GM12878 (cell line): ENCODE data around the gene FCER2. TPM values are rescaled to one million over a fixed set of nuclear protein-coding genes. Genes with fewer than 3 reads are reported as not detected.

ENCODE experiments used
- ATAC-seq: fragments of 200-7000 bp; cut with Tn5 transposase; 3 replicates; pipeline ENCODE4 v1.9.1; 2020; ENCODE audit warnings: mild to moderate bottlenecking, moderate library complexity
- BruUV-seq: library from RNA; stranded (reverse); fragments of 400-500 nt; replicated peaks from 2 replicates; lab custom pipeline; 2021; lab: Mats Ljungman, UMichigan
- CTCF ChIA-PET: fragments of 300-600 bp; sonication (Branson Sonifier 250); formaldehyde crosslinking; extraction: SDS; loops from one replicate; lab custom pipeline; 2021; ENCODE audit warnings: inconsistent platforms; lab: Yijun Ruan, JAX
- POLR2A ChIA-PET: fragments of 350-600 bp; formaldehyde crosslinking; extraction: SDS; loops from one replicate; lab custom pipeline; 2021; ENCODE audit warnings: inconsistent platforms; lab: Charles Lee
- RAD21 ChIA-PET: fragments of 300-600 bp; sonication (Branson Sonifier 250); formaldehyde crosslinking; loops from one replicate; lab custom pipeline; 2023; ENCODE audit warnings: antibody characterized with exemption; ENCODE audit not compliant: unreplicated experiment; lab: Charles Lee
- SMC1A ChIA-PET: fragments of 300-600 bp; sonication (Branson Sonifier 250); formaldehyde crosslinking; loops from one replicate; lab custom pipeline; 2023; ENCODE audit not compliant: unreplicated experiment, uncharacterized antibody; lab: Charles Lee
- DNase-seq: peaks from one replicate; pipeline ENCODE4 v3.0.0-alpha.2; 2011; ENCODE audit warnings: low read depth, low spot score
- FAIRE-seq: peaks from 3 replicates; lab custom pipeline; 2011; peaks lifted over from hg19 to GRCh38; lab: Jason Lieb, UNC
- H2AFZ ChIP-seq: 2 replicates; pipeline ENCODE4 v1.6.0; 2011; ENCODE audit warnings: low read depth, low read length, control low read depth; ENCODE audit not compliant: control insufficient read depth
- H3K27ac ChIP-seq: 2 replicates; pipeline ENCODE4 v1.5.1; 2011; ENCODE audit warnings: control low read depth; ENCODE audit not compliant: control insufficient read depth, insufficient read depth
- H3K27me3 ChIP-seq, 2 experiments: replicated peaks in 1 of 2; 2 replicates each; pipeline versions ENCODE4 v1.6.0 to v1.6.1; 2011; ENCODE audit warnings: low read length in 1 of 2; ENCODE audit not compliant: control insufficient read depth in 2 of 2, insufficient read depth in 2 of 2
- H3K36me3 ChIP-seq, 2 experiments: 2 replicates each; pipeline ENCODE4 v1.5.1; 2011; ENCODE audit warnings: low read length in 1 of 2; ENCODE audit not compliant: control insufficient read depth in 2 of 2, insufficient read depth in 2 of 2
- H3K4me1 ChIP-seq: 2 replicates; pipeline ENCODE4 v1.6.1; 2011; ENCODE audit warnings: mild to moderate bottlenecking, low read length, moderate library complexity, mixed read lengths; ENCODE audit not compliant: control insufficient read depth, insufficient read depth
- H3K4me2 ChIP-seq: 2 replicates; pipeline ENCODE4 v1.6.0; 2011; ENCODE audit warnings: control low read depth; ENCODE audit not compliant: control insufficient read depth, insufficient read depth
- H3K4me3 ChIP-seq: fragments of 200-600 bp; sonication (generic); 2 replicates; pipeline ENCODE4 v1.5.1; 2016
- H3K79me2 ChIP-seq: 2 replicates; pipeline ENCODE4 v1.6.0; 2011; ENCODE audit warnings: low read length; ENCODE audit not compliant: control insufficient read depth, insufficient read depth
- H3K9ac ChIP-seq: 2 replicates; pipeline ENCODE4 v1.8.0; 2011; ENCODE audit warnings: low read length, control low read depth, mixed read lengths; ENCODE audit not compliant: control insufficient read depth, insufficient read depth
- H3K9me3 ChIP-seq: replicated peaks from 3 replicates; pipeline ENCODE4 v1.5.1; 2011; ENCODE audit warnings: mild to moderate bottlenecking, low read length; ENCODE audit not compliant: control insufficient read depth, insufficient read depth
- H4K20me1 ChIP-seq: 2 replicates; pipeline ENCODE4 v1.6.0; 2011; ENCODE audit not compliant: control insufficient read depth, insufficient read depth
- ESRRA ChIP-seq: IDR thresholded peaks from 2 replicates; pipeline ENCODE4 v1.6.1; 2012; ENCODE audit warnings: mild to moderate bottlenecking, low read length, improper control_type of control experiment
- GATAD2B ChIP-seq: fragments of 450-650 bp; conservative IDR thresholded peaks from 2 replicates; pipeline ENCODE4 v1.6.1; 2017; ENCODE audit warnings: low read depth, mild to moderate bottlenecking, moderate library complexity
- POU2F2 ChIP-seq: IDR thresholded peaks from 3 replicates; pipeline ENCODE4 v1.6.1; 2011; ENCODE audit warnings: low read depth, mild to moderate bottlenecking, low read length, borderline replicate concordance
- ZNF207 ChIP-seq: fragments of 450-650 bp; IDR thresholded peaks from 2 replicates; pipeline ENCODE4 v1.6.1; 2014; ENCODE audit warnings: antibody characterized with exemption, mild to moderate bottlenecking, borderline replicate concordance
- ZNF217 ChIP-seq: fragments of 450-650 bp; IDR thresholded peaks from 2 replicates; pipeline ENCODE4 v1.6.1; 2017; ENCODE audit warnings: antibody characterized with exemption, mild to moderate bottlenecking
- WGBS: methylation state at CpG from one replicate; pipeline ENCODE4 v1.1.6; 2016; ENCODE audit warnings: low lambda C conversion rate; ENCODE audit not compliant: insufficient replicate concordance, insufficient coverage; ENCODE audit errors: missing lambda C conversion rate; 5-methylcytosine and 5-hydroxymethylcytosine counted together
- in situ Hi-C: fragments of 300-500 bp; cut with MboI; formaldehyde crosslinking; loops from 9 replicates; pipeline ENCODE4 v1.14.3; 2018; ENCODE audit warnings: mixed read lengths
- intact Hi-C: fragments of 100-400 bp; cut with micrococcal nuclease; formaldehyde crosslinking; loops from one replicate; pipeline ENCODE4 v1.14.2; 2022; ENCODE audit not compliant: unreplicated experiment
- polyA plus RNA-seq, 11 experiments: library from polyadenylated mRNA; depleted of rRNA in 4 of 11; unstranded in 6 of 11; stranded (reverse) in 5 of 11; fragments of >200 nt; fragmentation: Nextera tagmentation in 4 of 11; fragmentation: Illumina TruSeq in 1 of 11; extraction: Ambion mirVana in 4 of 11; extraction: Trizol in 1 of 11; gene quantifications; 1 replicate in 1 of 11; 2 replicates in 10 of 11; pipeline versions ENCODE4 v1.2.1 to v1.2.3, GENCODE V29; 2011 to 2016; ENCODE audit warnings: inconsistent platforms in 2 of 11, missing spikeins in 2 of 11, low read depth in 1 of 11
- total RNA-seq, 4 experiments: library from RNA; depleted of rRNA in 3 of 4; stranded (reverse); fragments of >200 nt in 3 of 4; fragmentation: Illumina TruSeq in 1 of 4; extraction: Trizol in 1 of 4; gene quantifications; 2 replicates each; pipeline versions ENCODE4 v1.2.1 to v1.2.3, GENCODE V29; 2013 to 2021
- TF ChIP-seq, protein P1 (sequence below), 3 experiments: IDR thresholded peaks in 2 of 3; conservative IDR thresholded peaks in 1 of 3; 2 replicates each; pipeline ENCODE4 v1.5.1; 2011; ENCODE audit warnings: low read depth in 3 of 3, low read length in 3 of 3, mild to moderate bottlenecking in 3 of 3, control low read depth in 2 of 3, moderate library complexity in 2 of 3, inconsistent platforms in 1 of 3, mixed read lengths in 1 of 3; ENCODE audit not compliant: control insufficient read depth in 2 of 3, insufficient read depth in 1 of 3; ENCODE audit errors: extremely low read depth in 1 of 3
- TF ChIP-seq, protein P2 (sequence below): fragments of 450-650 bp; conservative IDR thresholded peaks from 2 replicates; pipeline ENCODE4 v1.6.1; 2017; ENCODE audit warnings: mild to moderate bottlenecking, moderate library complexity
- TF ChIP-seq, protein P3 (sequence below): fragments of 450-650 bp; IDR thresholded peaks from 2 replicates; pipeline ENCODE4 v1.6.1; 2017; ENCODE audit warnings: mild to moderate bottlenecking, low read depth, inconsistent platforms; ENCODE audit not compliant: poor library complexity, severe bottlenecking

Gene FCER2
- total and polyA plus RNA-seq, 10 of the 15 experiments (the other 5 are each of a cell fraction or from before 2014, with no cell fraction given), result 44.0 to 424 (median 241) TPM

DNA sequence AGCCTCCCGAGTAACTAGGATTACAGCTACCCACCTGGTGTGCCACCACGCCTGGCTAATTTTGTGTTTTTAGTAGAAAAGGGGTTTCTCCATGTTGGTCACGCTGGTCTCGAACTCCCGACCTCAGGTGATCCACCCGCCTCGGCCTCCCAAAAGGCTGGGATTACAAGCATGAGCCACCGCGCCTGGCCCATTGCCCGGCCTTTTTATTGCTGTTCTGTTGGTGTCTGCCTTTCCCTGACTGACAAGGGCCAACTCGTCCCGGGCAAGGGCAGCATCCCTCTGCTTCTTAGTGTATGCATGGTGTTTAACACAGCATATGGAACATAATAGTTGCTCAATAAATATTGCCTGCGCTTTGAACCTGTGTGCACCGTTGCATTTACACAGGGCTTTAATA lies 39.3 kb downstream of the FCER2 start:
- TF ChIP-seq POU2F2, result no peak
- TF ChIP-seq ESRRA, result no peak
- TF ChIP-seq, protein P1, sequence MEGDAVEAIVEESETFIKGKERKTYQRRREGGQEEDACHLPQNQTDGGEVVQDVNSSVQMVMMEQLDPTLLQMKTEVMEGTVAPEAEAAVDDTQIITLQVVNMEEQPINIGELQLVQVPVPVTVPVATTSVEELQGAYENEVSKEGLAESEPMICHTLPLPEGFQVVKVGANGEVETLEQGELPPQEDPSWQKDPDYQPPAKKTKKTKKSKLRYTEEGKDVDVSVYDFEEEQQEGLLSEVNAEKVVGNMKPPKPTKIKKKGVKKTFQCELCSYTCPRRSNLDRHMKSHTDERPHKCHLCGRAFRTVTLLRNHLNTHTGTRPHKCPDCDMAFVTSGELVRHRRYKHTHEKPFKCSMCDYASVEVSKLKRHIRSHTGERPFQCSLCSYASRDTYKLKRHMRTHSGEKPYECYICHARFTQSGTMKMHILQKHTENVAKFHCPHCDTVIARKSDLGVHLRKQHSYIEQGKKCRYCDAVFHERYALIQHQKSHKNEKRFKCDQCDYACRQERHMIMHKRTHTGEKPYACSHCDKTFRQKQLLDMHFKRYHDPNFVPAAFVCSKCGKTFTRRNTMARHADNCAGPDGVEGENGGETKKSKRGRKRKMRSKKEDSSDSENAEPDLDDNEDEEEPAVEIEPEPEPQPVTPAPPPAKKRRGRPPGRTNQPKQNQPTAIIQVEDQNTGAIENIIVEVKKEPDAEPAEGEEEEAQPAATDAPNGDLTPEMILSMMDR (IDR thresholded peaks at IDR 0.05 in 2 of 3, conservative IDR thresholded peaks at IDR 0.05 in 1 of 3; ENCODE audit: control insufficient read depth in 2 of 3, extremely low read depth in 1 of 3, insufficient read depth in 1 of 3, low read depth in 3 of 3, low read length in 3 of 3), result no peak
- TF ChIP-seq, protein P2, sequence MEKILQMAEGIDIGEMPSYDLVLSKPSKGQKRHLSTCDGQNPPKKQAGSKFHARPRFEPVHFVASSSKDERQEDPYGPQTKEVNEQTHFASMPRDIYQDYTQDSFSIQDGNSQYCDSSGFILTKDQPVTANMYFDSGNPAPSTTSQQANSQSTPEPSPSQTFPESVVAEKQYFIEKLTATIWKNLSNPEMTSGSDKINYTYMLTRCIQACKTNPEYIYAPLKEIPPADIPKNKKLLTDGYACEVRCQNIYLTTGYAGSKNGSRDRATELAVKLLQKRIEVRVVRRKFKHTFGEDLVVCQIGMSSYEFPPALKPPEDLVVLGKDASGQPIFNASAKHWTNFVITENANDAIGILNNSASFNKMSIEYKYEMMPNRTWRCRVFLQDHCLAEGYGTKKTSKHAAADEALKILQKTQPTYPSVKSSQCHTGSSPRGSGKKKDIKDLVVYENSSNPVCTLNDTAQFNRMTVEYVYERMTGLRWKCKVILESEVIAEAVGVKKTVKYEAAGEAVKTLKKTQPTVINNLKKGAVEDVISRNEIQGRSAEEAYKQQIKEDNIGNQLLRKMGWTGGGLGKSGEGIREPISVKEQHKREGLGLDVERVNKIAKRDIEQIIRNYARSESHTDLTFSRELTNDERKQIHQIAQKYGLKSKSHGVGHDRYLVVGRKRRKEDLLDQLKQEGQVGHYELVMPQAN, result no peak
- no peak for TF ChIP-seq ZNF207
- TF ChIP-seq GATAD2B, result no peak
- TF ChIP-seq ZNF217, result no peak
- TF ChIP-seq, protein P3, sequence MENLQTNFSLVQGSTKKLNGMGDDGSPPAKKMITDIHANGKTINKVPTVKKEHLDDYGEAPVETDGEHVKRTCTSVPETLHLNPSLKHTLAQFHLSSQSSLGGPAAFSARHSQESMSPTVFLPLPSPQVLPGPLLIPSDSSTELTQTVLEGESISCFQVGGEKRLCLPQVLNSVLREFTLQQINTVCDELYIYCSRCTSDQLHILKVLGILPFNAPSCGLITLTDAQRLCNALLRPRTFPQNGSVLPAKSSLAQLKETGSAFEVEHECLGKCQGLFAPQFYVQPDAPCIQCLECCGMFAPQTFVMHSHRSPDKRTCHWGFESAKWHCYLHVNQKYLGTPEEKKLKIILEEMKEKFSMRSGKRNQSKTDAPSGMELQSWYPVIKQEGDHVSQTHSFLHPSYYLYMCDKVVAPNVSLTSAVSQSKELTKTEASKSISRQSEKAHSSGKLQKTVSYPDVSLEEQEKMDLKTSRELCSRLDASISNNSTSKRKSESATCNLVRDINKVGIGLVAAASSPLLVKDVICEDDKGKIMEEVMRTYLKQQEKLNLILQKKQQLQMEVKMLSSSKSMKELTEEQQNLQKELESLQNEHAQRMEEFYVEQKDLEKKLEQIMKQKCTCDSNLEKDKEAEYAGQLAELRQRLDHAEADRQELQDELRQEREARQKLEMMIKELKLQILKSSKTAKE, result no peak
- TF ChIP-seq, all 136 proteins: peak for 0
- H4K20me1 ChIP-seq, result no peaks in the 10 kb centered on the region
- CTCF ChIA-PET, result no interaction called here
- DNase-seq (no peak), ATAC-seq (no peak), FAIRE-seq (no peak)
- no peak overlapping the region for H2AFZ ChIP-seq
- no peak overlapping the region for H3K4me3 ChIP-seq
- no peak overlapping the region for H3K4me2 ChIP-seq
- no peaks in the 10 kb centered on the region for H3K27me3 ChIP-seq
- no peak overlapping the region for H3K27ac ChIP-seq
- H3K4me1 ChIP-seq, result peaks cover 10% of the 10 kb centered on the region
- POLR2A ChIA-PET, result interaction anchor here (0.6 kb wide), 1 partner anchor 872 kb away, joined by 3 read pairs; no protein-coding TSS in a partner anchor
- intact Hi-C loops (no loop called here), in situ Hi-C loops (no loop called here)
- H3K79me2 ChIP-seq, result no peaks in the 10 kb centered on the region
- RAD21 ChIA-PET, result no interaction called here
- H3K36me3 ChIP-seq, result no peaks in the 10 kb centered on the region
- SMC1A ChIA-PET, result interaction anchor here (0.6 kb wide), 1 partner anchor 574 kb away, joined by 3 read pairs; no protein-coding TSS in a partner anchor
- no peak overlapping the region for H3K9ac ChIP-seq
- 69% methylated on average over 14 of the region's 14 CpGs for WGBS
- no peaks in the 10 kb centered on the region for H3K9me3 ChIP-seq
- no TSS peak for BruUV-seq
